K562 (cell line): ENCODE results near the gene RARG. TPM values are rescaled to one million over a fixed set of nuclear protein-coding genes. Genes with fewer than 3 reads are reported as not detected.
"Not testable (repeated sequence)": the region's sequence is repeated elsewhere in the genome, so short reads cannot be mapped to it uniquely, and the experiment has no call there.

Source experiments
- ATAC-seq: fragments of 200-7000 bp; cut with Tn5 transposase; 3 replicates; pipeline ENCODE4 v1.9.1; 2020; ENCODE audit warnings: moderate library complexity
- BruUV-seq: library from RNA; stranded (reverse); fragments of 400-500 nt; replicated peaks from 2 replicates; lab custom pipeline; 2021; lab: Mats Ljungman, UMichigan
- CTCF ChIA-PET: fragments of 300-600 bp; formaldehyde crosslinking; extraction: SDS; loops from one replicate; lab custom pipeline; 2021; ENCODE audit warnings: low intra/inter-chr PET ratio; lab: Yijun Ruan, JAX
- POLR2A ChIA-PET: fragments of 300-600, 350-650 bp; sonication (Branson Sonifier 250); formaldehyde crosslinking; extraction: SDS; loops from one replicate; lab custom pipeline; 2021; ENCODE audit warnings: antibody characterized with exemption, inconsistent platforms; lab: Yijun Ruan, JAX
- DNase-seq, 4 experiments: peaks; one replicate each; pipeline versions ENCODE4 v3.0.0 to v3.0.0-alpha.2; 2011 to 2018; ENCODE audit warnings: low spot score in 3 of 4, mixed read lengths in 3 of 4; ENCODE audit errors: extremely low read depth in 1 of 4
- FAIRE-seq: peaks from 2 replicates; lab custom pipeline; 2011; peaks lifted over from hg19 to GRCh38; lab: Jason Lieb, UNC
- H2AFZ ChIP-seq: 2 replicates; pipeline ENCODE4 v1.6.0; 2011; ENCODE audit warnings: low read depth, low read length, control low read depth, inconsistent platforms
- H3K27ac ChIP-seq: fragments of 200-600 bp; 3 replicates; pipeline ENCODE4 v1.8.0; 2011; ENCODE audit warnings: low read depth, mild to moderate bottlenecking, control low read depth, inconsistent platforms, low read length, moderate library complexity, mixed read lengths; ENCODE audit errors: extremely low read depth
- H3K27me3 ChIP-seq, 2 experiments: fragments of 300-600 bp in 1 of 2; 2 replicates in 1 of 2; 3 replicates in 1 of 2; pipeline versions ENCODE4 v1.6.0 to v1.8.0; 2011; ENCODE audit warnings: inconsistent platforms in 2 of 2, low read length in 2 of 2, mild to moderate bottlenecking in 1 of 2, mixed read lengths in 1 of 2, moderate library complexity in 1 of 2; ENCODE audit not compliant: control insufficient read depth in 2 of 2, insufficient read depth in 2 of 2
- H3K36me3 ChIP-seq: fragments of 300-600 bp; 3 replicates; pipeline ENCODE4 v1.8.0; 2011; ENCODE audit warnings: mild to moderate bottlenecking, low read length, inconsistent platforms; ENCODE audit not compliant: control insufficient read depth, insufficient read depth
- H3K4me1 ChIP-seq, 2 experiments: fragments of 200-600 bp in 1 of 2; replicated peaks in 1 of 2; 2 replicates in 1 of 2; 3 replicates in 1 of 2; pipeline versions ENCODE4 v1.5.1 to v1.8.0; 2011; ENCODE audit warnings: inconsistent platforms in 2 of 2, low read length in 2 of 2, mild to moderate bottlenecking in 1 of 2, mixed read lengths in 1 of 2, moderate library complexity in 1 of 2; ENCODE audit not compliant: control insufficient read depth in 2 of 2, insufficient read depth in 2 of 2
- H3K4me2 ChIP-seq: 2 replicates; pipeline ENCODE4 v1.6.1; 2011; ENCODE audit warnings: low read length, control low read depth, inconsistent platforms, mixed read lengths; ENCODE audit not compliant: insufficient read depth
- H3K4me3 ChIP-seq: fragments of 200-600 bp; sonication (generic), shearing (Covaris generic); 2 replicates; pipeline ENCODE4 v1.5.1; 2016; ENCODE audit warnings: control low read depth, inconsistent platforms
- H3K79me2 ChIP-seq: fragments of 200-600 bp; 3 replicates; pipeline ENCODE4 v1.8.0; 2011; ENCODE audit warnings: low read length, inconsistent platforms; ENCODE audit not compliant: control insufficient read depth, insufficient read depth
- H3K9ac ChIP-seq, 2 experiments: 2 replicates each; pipeline versions ENCODE4 v1.6.0 to v1.6.1; 2011; ENCODE audit warnings: low read depth in 2 of 2, low read length in 2 of 2, control low read depth in 1 of 2, inconsistent platforms in 1 of 2, mild to moderate bottlenecking in 1 of 2, mixed read lengths in 1 of 2; ENCODE audit not compliant: insufficient read depth in 1 of 2
- H3K9me1 ChIP-seq: one replicate; pipeline ENCODE4 v1.6.0; 2011; ENCODE audit warnings: inconsistent platforms, mild to moderate bottlenecking, low read length, moderate library complexity; ENCODE audit not compliant: control insufficient read depth, insufficient read depth
- H3K9me3 ChIP-seq: replicated peaks from 2 replicates; pipeline ENCODE4 v1.5.1; 2011; ENCODE audit warnings: low read depth, low read length, inconsistent platforms; ENCODE audit not compliant: control insufficient read depth, insufficient read depth
- H4K20me1 ChIP-seq: replicated peaks from 2 replicates; pipeline ENCODE4 v1.6.1; 2011; ENCODE audit warnings: low read length, inconsistent platforms, mixed read lengths; ENCODE audit not compliant: control insufficient read depth, insufficient read depth
- KAT7 ChIP-seq: sonication (generic); formaldehyde crosslinking; IDR thresholded peaks from 2 replicates; pipeline ENCODE4 v1.8.0; 2022; ENCODE audit warnings: missing genetic modification reagents, mild to moderate bottlenecking, borderline replicate concordance
- WGBS: fragments of 100-300 bp; shearing (Covaris generic); methylation state at CpG from one replicate; pipeline ENCODE4 v1.1.6; 2016; ENCODE audit warnings: low coverage, mixed read lengths; ENCODE audit not compliant: insufficient coverage; ENCODE audit errors: missing lambda C conversion rate; 5-methylcytosine and 5-hydroxymethylcytosine counted together
- in situ Hi-C: fragments of 300-500 bp; cut with MboI; formaldehyde crosslinking; loops from 4 replicates; pipeline ENCODE4 v1.15.0; 2018; ENCODE audit warnings: inconsistent platforms, mixed read lengths
- intact Hi-C: fragments of 100-400 bp; cut with micrococcal nuclease; formaldehyde crosslinking; loops from 2 replicates; pipeline ENCODE4 v1.14.2; 2022
- polyA plus RNA-seq, 8 experiments: library from polyadenylated mRNA; depleted of rRNA in 4 of 8; stranded (reverse) in 5 of 8; unstranded in 3 of 8; fragments of >200 nt; fragmentation: Nextera tagmentation in 2 of 8; fragmentation: Illumina TruSeq in 1 of 8; extraction: Ambion mirVana in 2 of 8; extraction: Trizol in 1 of 8; gene quantifications; 2 replicates each; pipeline versions ENCODE4 v1.2.1 to v1.2.3, GENCODE V29; 2011 to 2014; ENCODE audit warnings: inconsistent platforms in 1 of 8, missing spikeins in 1 of 8
- total RNA-seq, 7 experiments: library from RNA; depleted of rRNA in 6 of 7; stranded (reverse); fragments of >200 nt in 6 of 7; fragmentation: Illumina TruSeq in 2 of 7; extraction: Trizol in 2 of 7; gene quantifications; 2 replicates each; pipeline versions ENCODE4 v1.2.1 to v1.2.3, GENCODE V29; 2011 to 2021; ENCODE audit warnings: low replicate concordance in 1 of 7

RARG gene
- total and polyA plus RNA-seq, 9 of the 15 experiments (the other 6 are each of a cell fraction or from before 2014, with no cell fraction given): 0.18 to 7.6 (median 3.8) TPM

DNA sequence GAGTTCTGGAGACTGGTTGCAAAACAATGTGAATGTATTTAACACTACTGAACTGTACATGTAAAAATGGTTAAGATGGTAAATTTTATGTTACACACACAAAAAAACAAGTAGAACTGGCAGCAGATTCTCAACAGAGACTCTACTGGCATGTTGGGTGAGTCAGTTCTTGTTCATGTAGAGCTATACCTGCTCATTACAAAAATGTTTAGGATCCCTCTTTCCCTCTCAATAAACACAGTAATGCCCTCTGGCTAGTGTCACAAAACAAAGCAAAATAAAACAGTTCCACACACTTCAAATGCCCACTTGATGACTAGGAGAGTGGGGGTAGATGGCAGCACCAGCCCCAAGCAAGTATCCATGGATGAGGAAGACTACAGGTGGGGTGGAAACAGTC, 65.2 kb downstream of the RARG start:
- Histone ChIP-seq H3K4me2 (no peak overlapping the region), H3K4me3 (no peak overlapping the region), H3K9ac (no peak overlapping the region), H3K79me2 (no peaks in the 10 kb centered on the region), H3K27ac (no peak overlapping the region), H3K9me1 (no peaks in the 10 kb centered on the region), H3K36me3 (no peaks in the 10 kb centered on the region), H3K9me3 (no peaks in the 10 kb centered on the region), H3K27me3 (no peaks in the 10 kb centered on the region), H2AFZ (no peak overlapping the region), H3K4me1 (peaks cover 9 to 12% of the 10 kb centered on the region in 2 experiments), H4K20me1 (no peaks in the 10 kb centered on the region)
- no peak for TF ChIP-seq KAT7 (CRISPR knock-in tag)
- intact Hi-C loops (no loop called here), in situ Hi-C loops (no loop called here)
- ChIA-PET CTCF (no interaction called here), POLR2A (no interaction called here)
- no peak for FAIRE-seq
- ATAC-seq: no peak
- no TSS peak for BruUV-seq
- no peak for DNase-seq

GRCh38 chr12:53163008-53163407, 69.0 kb downstream of the RARG start:
- POLR2A ChIA-PET: not testable (repeated sequence)

More at GRCh38 chr12:53163008-53163407, 69.0 kb downstream of the RARG start:
- H3K79me2 ChIP-seq, H3K4me3 ChIP-seq, H3K9me1 ChIP-seq, H3K36me3 ChIP-seq, H3K9ac ChIP-seq, H2AFZ ChIP-seq, ATAC-seq, H3K9me3 ChIP-seq, CTCF ChIA-PET, FAIRE-seq, intact Hi-C loops, H3K27me3 ChIP-seq, DNase-seq, H3K4me2 ChIP-seq, H4K20me1 ChIP-seq, H3K27ac ChIP-seq, in situ Hi-C loops, BruUV-seq: not testable (repeated sequence)
- peaks cover 11 to 15% of the 10 kb centered on the region in 2 experiments; a peak in 4 of 5 replicates for H3K4me1 ChIP-seq
- WGBS: 59% methylated on average over 2 of the region's 2 CpGs
